K562 (cell line): ENCODE data around the gene ZDHHC5. TPM values are rescaled to one million over a fixed set of nuclear protein-coding genes. Genes with fewer than 3 reads are reported as not detected.

ENCODE experiments used
- ATAC-seq: fragments of 200-7000 bp; cut with Tn5 transposase; 3 replicates; pipeline ENCODE4 v1.9.1; 2020; ENCODE audit warnings: moderate library complexity
- BruUV-seq: library from RNA; stranded (reverse); fragments of 400-500 nt; replicated peaks from 2 replicates; lab custom pipeline; 2021; lab: Mats Ljungman, UMichigan
- CTCF ChIA-PET: fragments of 300-600 bp; formaldehyde crosslinking; extraction: SDS; loops from one replicate; lab custom pipeline; 2021; ENCODE audit warnings: low intra/inter-chr PET ratio; lab: Yijun Ruan, JAX
- POLR2A ChIA-PET: fragments of 300-600, 350-650 bp; sonication (Branson Sonifier 250); formaldehyde crosslinking; extraction: SDS; loops from one replicate; lab custom pipeline; 2021; ENCODE audit warnings: antibody characterized with exemption, inconsistent platforms; lab: Yijun Ruan, JAX
- DNase-seq, 4 experiments: peaks; one replicate each; pipeline versions ENCODE4 v3.0.0 to v3.0.0-alpha.2; 2011 to 2018; ENCODE audit warnings: low spot score in 3 of 4, mixed read lengths in 3 of 4; ENCODE audit errors: extremely low read depth in 1 of 4
- FAIRE-seq: peaks from 2 replicates; lab custom pipeline; 2011; peaks lifted over from hg19 to GRCh38; lab: Jason Lieb, UNC
- H2AFZ ChIP-seq: 2 replicates; pipeline ENCODE4 v1.6.0; 2011; ENCODE audit warnings: low read depth, low read length, control low read depth, inconsistent platforms
- H3K27ac ChIP-seq: fragments of 200-600 bp; 3 replicates; pipeline ENCODE4 v1.8.0; 2011; ENCODE audit warnings: low read depth, mild to moderate bottlenecking, control low read depth, inconsistent platforms, low read length, moderate library complexity, mixed read lengths; ENCODE audit errors: extremely low read depth
- H3K27me3 ChIP-seq, 2 experiments: fragments of 300-600 bp in 1 of 2; 2 replicates in 1 of 2; 3 replicates in 1 of 2; pipeline versions ENCODE4 v1.6.0 to v1.8.0; 2011; ENCODE audit warnings: inconsistent platforms in 2 of 2, low read length in 2 of 2, mild to moderate bottlenecking in 1 of 2, mixed read lengths in 1 of 2, moderate library complexity in 1 of 2; ENCODE audit not compliant: control insufficient read depth in 2 of 2, insufficient read depth in 2 of 2
- H3K36me3 ChIP-seq: fragments of 300-600 bp; 3 replicates; pipeline ENCODE4 v1.8.0; 2011; ENCODE audit warnings: mild to moderate bottlenecking, low read length, inconsistent platforms; ENCODE audit not compliant: control insufficient read depth, insufficient read depth
- H3K4me1 ChIP-seq, 2 experiments: fragments of 200-600 bp in 1 of 2; replicated peaks in 1 of 2; 2 replicates in 1 of 2; 3 replicates in 1 of 2; pipeline versions ENCODE4 v1.5.1 to v1.8.0; 2011; ENCODE audit warnings: inconsistent platforms in 2 of 2, low read length in 2 of 2, mild to moderate bottlenecking in 1 of 2, mixed read lengths in 1 of 2, moderate library complexity in 1 of 2; ENCODE audit not compliant: control insufficient read depth in 2 of 2, insufficient read depth in 2 of 2
- H3K4me2 ChIP-seq: 2 replicates; pipeline ENCODE4 v1.6.1; 2011; ENCODE audit warnings: low read length, control low read depth, inconsistent platforms, mixed read lengths; ENCODE audit not compliant: insufficient read depth
- H3K4me3 ChIP-seq: fragments of 200-600 bp; sonication (generic), shearing (Covaris generic); 2 replicates; pipeline ENCODE4 v1.5.1; 2016; ENCODE audit warnings: control low read depth, inconsistent platforms
- H3K79me2 ChIP-seq: fragments of 200-600 bp; 3 replicates; pipeline ENCODE4 v1.8.0; 2011; ENCODE audit warnings: low read length, inconsistent platforms; ENCODE audit not compliant: control insufficient read depth, insufficient read depth
- H3K9ac ChIP-seq, 2 experiments: 2 replicates each; pipeline versions ENCODE4 v1.6.0 to v1.6.1; 2011; ENCODE audit warnings: low read depth in 2 of 2, low read length in 2 of 2, control low read depth in 1 of 2, inconsistent platforms in 1 of 2, mild to moderate bottlenecking in 1 of 2, mixed read lengths in 1 of 2; ENCODE audit not compliant: insufficient read depth in 1 of 2
- H3K9me1 ChIP-seq: one replicate; pipeline ENCODE4 v1.6.0; 2011; ENCODE audit warnings: inconsistent platforms, mild to moderate bottlenecking, low read length, moderate library complexity; ENCODE audit not compliant: control insufficient read depth, insufficient read depth
- H3K9me3 ChIP-seq: replicated peaks from 2 replicates; pipeline ENCODE4 v1.5.1; 2011; ENCODE audit warnings: low read depth, low read length, inconsistent platforms; ENCODE audit not compliant: control insufficient read depth, insufficient read depth
- H4K20me1 ChIP-seq: replicated peaks from 2 replicates; pipeline ENCODE4 v1.6.1; 2011; ENCODE audit warnings: low read length, inconsistent platforms, mixed read lengths; ENCODE audit not compliant: control insufficient read depth, insufficient read depth
- MTA3 ChIP-seq: fragments of 450-650 bp; formaldehyde crosslinking; IDR thresholded peaks from 2 replicates; pipeline ENCODE4 v1.6.1; 2017; ENCODE audit warnings: mild to moderate bottlenecking, borderline replicate concordance
- PHB2 ChIP-seq: fragments of 450-650 bp; IDR thresholded peaks from 2 replicates; pipeline ENCODE4 v1.6.1; 2017; ENCODE audit warnings: low read depth
- RBM25 ChIP-seq: fragments of 200-400 bp; formaldehyde crosslinking; IDR thresholded peaks from 2 replicates; pipeline ENCODE4 v1.6.1; 2018; ENCODE audit warnings: low read length, low read depth, moderate library complexity; ENCODE audit not compliant: severe bottlenecking
- SP2 ChIP-seq: IDR thresholded peaks from 2 replicates; pipeline ENCODE4 v1.6.1; 2011; ENCODE audit warnings: mild to moderate bottlenecking, low read depth, low read length, moderate library complexity; ENCODE audit not compliant: poor library complexity, severe bottlenecking; ENCODE audit errors: extremely low read depth
- TEAD1 ChIP-seq, 2 experiments: fragments of 450-650 bp in 1 of 2; sonication (generic) in 1 of 2; formaldehyde crosslinking; IDR thresholded peaks; 2 replicates each; pipeline versions ENCODE4 v1.4.0 to v1.8.0; 2020 to 2022; ENCODE audit warnings: mild to moderate bottlenecking in 2 of 2, missing genetic modification reagents in 1 of 2
- ZNF263 ChIP-seq: sonication (generic); formaldehyde crosslinking; IDR thresholded peaks from 2 replicates; pipeline ENCODE4 v1.8.0; 2022; ENCODE audit warnings: mild to moderate bottlenecking, missing genetic modification reagents, borderline replicate concordance
- ZNF668 ChIP-seq: fragments of 250-450 bp; sonication (Bioruptor Pico); IDR thresholded peaks from 2 replicates; pipeline ENCODE4 v1.8.0; 2022; ENCODE audit warnings: mild to moderate bottlenecking, inconsistent platforms
- WGBS: fragments of 100-300 bp; shearing (Covaris generic); methylation state at CpG from one replicate; pipeline ENCODE4 v1.1.6; 2016; ENCODE audit warnings: low coverage, mixed read lengths; ENCODE audit not compliant: insufficient coverage; ENCODE audit errors: missing lambda C conversion rate; 5-methylcytosine and 5-hydroxymethylcytosine counted together
- in situ Hi-C: fragments of 300-500 bp; cut with MboI; formaldehyde crosslinking; loops from 4 replicates; pipeline ENCODE4 v1.15.0; 2018; ENCODE audit warnings: inconsistent platforms, mixed read lengths
- intact Hi-C: fragments of 100-400 bp; cut with micrococcal nuclease; formaldehyde crosslinking; loops from 2 replicates; pipeline ENCODE4 v1.14.2; 2022
- polyA plus RNA-seq, 8 experiments: library from polyadenylated mRNA; depleted of rRNA in 4 of 8; stranded (reverse) in 5 of 8; unstranded in 3 of 8; fragments of >200 nt; fragmentation: Nextera tagmentation in 2 of 8; fragmentation: Illumina TruSeq in 1 of 8; extraction: Ambion mirVana in 2 of 8; extraction: Trizol in 1 of 8; gene quantifications; 2 replicates each; pipeline versions ENCODE4 v1.2.1 to v1.2.3, GENCODE V29; 2011 to 2014; ENCODE audit warnings: inconsistent platforms in 1 of 8, missing spikeins in 1 of 8
- total RNA-seq, 7 experiments: library from RNA; depleted of rRNA in 6 of 7; stranded (reverse); fragments of >200 nt in 6 of 7; fragmentation: Illumina TruSeq in 2 of 7; extraction: Trizol in 2 of 7; gene quantifications; 2 replicates each; pipeline versions ENCODE4 v1.2.1 to v1.2.3, GENCODE V29; 2011 to 2021; ENCODE audit warnings: low replicate concordance in 1 of 7
- TF ChIP-seq, protein P1 (sequence below): sonication (generic); formaldehyde crosslinking; IDR thresholded peaks from 2 replicates; pipeline ENCODE4 v1.8.1; 2022; ENCODE audit warnings: missing genetic modification reagents

The ZDHHC5 gene
- total and polyA plus RNA-seq, 9 of the 15 experiments (the other 6 are each of a cell fraction or from before 2014, with no cell fraction given), result 3.8 to 64.2 (median 35.9) TPM

- TF ChIP-seq SP2 (no peak), ZNF668 (no peak), RBM25 (peak; percentile 36)
- TF ChIP-seq, all 486 proteins: peak for 4
Observed at GRCh38 chr11:57634311-57634710, 33.6 kb upstream of the ZDHHC5 start (continued).

DNA sequence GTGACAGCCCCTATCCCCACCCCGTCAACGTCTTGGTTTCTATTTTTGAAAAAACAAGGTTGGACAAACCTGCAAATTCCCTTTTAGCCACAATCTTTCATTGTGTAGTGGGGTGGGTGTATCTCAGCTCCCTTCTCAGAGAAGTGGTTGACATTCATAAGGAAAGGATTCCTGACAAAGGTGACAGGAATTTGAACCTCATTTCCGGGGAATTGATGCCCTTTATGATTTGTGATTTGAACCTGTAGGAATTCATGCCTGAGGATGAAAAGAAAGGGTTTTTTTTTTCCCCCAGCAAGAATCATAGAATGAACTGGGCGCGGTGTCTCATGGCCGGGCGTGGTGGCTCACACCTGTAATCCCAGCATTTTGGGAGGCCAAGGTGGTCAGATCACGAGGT is 32.7 kb upstream of the ZDHHC5 start:
- Histone ChIP-seq H3K27ac (no peak overlapping the region), H3K79me2 (no peaks in the 10 kb centered on the region), H3K9ac (no peak overlapping the region), H3K9me3 (no peaks in the 10 kb centered on the region), H4K20me1 (no peaks in the 10 kb centered on the region), H3K9me1 (no peaks in the 10 kb centered on the region), H3K4me1 (peaks cover 2 to 17% of the 10 kb centered on the region in 2 experiments; a peak in 3 of 5 replicates), H3K4me3 (no peak overlapping the region), H2AFZ (no peak overlapping the region), H3K4me2 (no peak overlapping the region), H3K36me3 (no peaks in the 10 kb centered on the region), H3K27me3 (peaks cover 12 to 28% of the 10 kb centered on the region in 2 experiments)
- 23% methylated on average over 8 of the region's 8 CpGs for WGBS
- FAIRE-seq (no peak), ATAC-seq (no peak), DNase-seq (no peak)
- BruUV-seq, result no TSS peak
- POLR2A ChIA-PET, result interaction anchor here (0.7 kb wide), 2 partner anchors 11 to 13 kb away, joined by 3 read pairs; no protein-coding TSS in a partner anchor
- in situ Hi-C loops, result no loop called here
- intact Hi-C loops, result no loop called here
- CTCF ChIA-PET, result interaction anchor here (0.8 kb wide), 1 partner anchor 16 kb away, joined by 7 read pairs; no protein-coding TSS in a partner anchor
- TF ChIP-seq, protein P1, sequence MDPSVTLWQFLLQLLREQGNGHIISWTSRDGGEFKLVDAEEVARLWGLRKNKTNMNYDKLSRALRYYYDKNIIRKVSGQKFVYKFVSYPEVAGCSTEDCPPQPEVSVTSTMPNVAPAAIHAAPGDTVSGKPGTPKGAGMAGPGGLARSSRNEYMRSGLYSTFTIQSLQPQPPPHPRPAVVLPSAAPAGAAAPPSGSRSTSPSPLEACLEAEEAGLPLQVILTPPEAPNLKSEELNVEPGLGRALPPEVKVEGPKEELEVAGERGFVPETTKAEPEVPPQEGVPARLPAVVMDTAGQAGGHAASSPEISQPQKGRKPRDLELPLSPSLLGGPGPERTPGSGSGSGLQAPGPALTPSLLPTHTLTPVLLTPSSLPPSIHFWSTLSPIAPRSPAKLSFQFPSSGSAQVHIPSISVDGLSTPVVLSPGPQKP (CRISPR knock-in tag), result no peak
- TF ChIP-seq MTA3 (no peak), ZNF263 (no peak), PHB2 (no peak), TEAD1 (CRISPR knock-in tag; IDR thresholded peaks at IDR 0.05) (no peak)
